Peyer's patch (tissue), 4 donors: ENCODE measurements around the gene SLC39A7. TPM values are rescaled to one million over a fixed set of nuclear protein-coding genes. Genes with fewer than 3 reads are reported as not detected.
A peak's percentile ranks its signal among the peaks of the same experiment; 100 is the strongest.
"Not testable (repeated sequence)": the region's sequence is repeated elsewhere in the genome, so short reads cannot be mapped to it uniquely, and the experiment has no call there.

Source experiments
- DNase-seq, 3 donors: peaks; one replicate each; pipeline ENCODE4 v3.0.0-alpha.2; 2017 to 2019
- H3K27ac ChIP-seq, 4 donors: fragments of 200-600 bp; sonication (generic); one replicate each; pipeline ENCODE4 v1.5.1; 2016 to 2019
- H3K27me3 ChIP-seq, 2 donors: fragments of 200-600 bp; sonication (generic); one replicate each; pipeline ENCODE4 v1.5.1; 2019
- H3K36me3 ChIP-seq, 3 donors: fragments of 200-600 bp; sonication (generic); one replicate each; pipeline ENCODE4 v1.5.1; 2016 to 2019
- H3K4me1 ChIP-seq, 4 donors: fragments of 200-600 bp; sonication (generic); one replicate each; pipeline ENCODE4 v1.5.1; 2016 to 2019
- H3K4me3 ChIP-seq, 4 donors: fragments of 200-600 bp; sonication (generic); 1 replicate in 3 of 4; 2 replicates in 1 of 4; pipeline ENCODE4 v1.5.1; 2016 to 2019; ENCODE audit warnings: mild to moderate bottlenecking in 1 of 4
- H3K9me3 ChIP-seq, 4 donors: fragments of 200-600 bp; sonication (generic); one replicate each; pipeline ENCODE4 v1.5.1; 2016 to 2019; ENCODE audit warnings: mild to moderate bottlenecking in 1 of 4
- POLR2A ChIP-seq, 2 donors: fragments of 450-650 bp; IDR thresholded peaks; one replicate each; pipeline ENCODE4 v1.5.1; 2017; ENCODE audit warnings: antibody characterized with exemption in 2 of 2, mild to moderate bottlenecking in 2 of 2, moderate library complexity in 2 of 2
- total RNA-seq, 4 donors: library from RNA; depleted of rRNA; stranded (reverse); fragments of >200 nt; gene quantifications; one replicate each; pipeline ENCODE4 v1.1.0, GENCODE V29; 2016
- TF ChIP-seq, protein P1 (sequence below), 6 experiments: fragments of 450-650 bp in 4 of 6; fragments of 200-600 bp in 2 of 6; sonication (generic) in 1 of 6; IDR thresholded peaks; one replicate each; pipeline ENCODE4 v1.5.1; 2017 to 2019; ENCODE audit warnings: antibody characterized with exemption in 6 of 6, mild to moderate bottlenecking in 3 of 6, moderate library complexity in 1 of 6

The SLC39A7 gene
- total RNA-seq, 4 donors from 2014 or later = 33.8 to 99.0 (median 55.0) TPM

DNA sequence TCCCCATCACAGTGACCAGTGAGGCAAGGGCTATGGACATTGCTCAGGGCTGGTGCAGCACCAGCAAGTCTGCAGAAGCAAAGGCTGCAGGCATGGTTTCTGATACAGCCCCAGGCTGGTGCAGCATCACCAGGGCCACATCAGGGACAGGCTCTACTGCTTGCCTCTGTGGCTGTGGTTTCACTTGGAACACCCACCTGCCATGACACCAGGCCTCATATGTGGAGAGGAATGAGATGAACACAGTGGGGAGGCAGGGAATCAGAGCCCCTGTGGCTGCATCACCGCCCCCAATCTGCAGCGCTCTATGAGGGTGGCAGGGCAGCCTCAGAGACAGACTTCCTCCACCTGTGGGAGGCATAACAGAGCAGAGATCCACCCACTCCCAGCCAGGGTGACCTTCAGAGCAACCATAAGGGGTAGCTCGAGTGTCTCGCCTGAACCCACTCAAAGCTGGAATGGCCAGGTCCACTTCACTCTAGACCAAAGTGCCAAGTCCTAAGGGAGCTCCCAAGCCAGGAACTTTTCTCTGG lies 15.5 kb downstream of the SLC39A7 start:
- no peak for TF ChIP-seq POLR2A (IDR thresholded peaks at IDR 0.05)
- TF ChIP-seq, protein P1, sequence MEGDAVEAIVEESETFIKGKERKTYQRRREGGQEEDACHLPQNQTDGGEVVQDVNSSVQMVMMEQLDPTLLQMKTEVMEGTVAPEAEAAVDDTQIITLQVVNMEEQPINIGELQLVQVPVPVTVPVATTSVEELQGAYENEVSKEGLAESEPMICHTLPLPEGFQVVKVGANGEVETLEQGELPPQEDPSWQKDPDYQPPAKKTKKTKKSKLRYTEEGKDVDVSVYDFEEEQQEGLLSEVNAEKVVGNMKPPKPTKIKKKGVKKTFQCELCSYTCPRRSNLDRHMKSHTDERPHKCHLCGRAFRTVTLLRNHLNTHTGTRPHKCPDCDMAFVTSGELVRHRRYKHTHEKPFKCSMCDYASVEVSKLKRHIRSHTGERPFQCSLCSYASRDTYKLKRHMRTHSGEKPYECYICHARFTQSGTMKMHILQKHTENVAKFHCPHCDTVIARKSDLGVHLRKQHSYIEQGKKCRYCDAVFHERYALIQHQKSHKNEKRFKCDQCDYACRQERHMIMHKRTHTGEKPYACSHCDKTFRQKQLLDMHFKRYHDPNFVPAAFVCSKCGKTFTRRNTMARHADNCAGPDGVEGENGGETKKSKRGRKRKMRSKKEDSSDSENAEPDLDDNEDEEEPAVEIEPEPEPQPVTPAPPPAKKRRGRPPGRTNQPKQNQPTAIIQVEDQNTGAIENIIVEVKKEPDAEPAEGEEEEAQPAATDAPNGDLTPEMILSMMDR (IDR thresholded peaks at IDR 0.05) = no peak
- H3K9me3 ChIP-seq = no peaks in the 10 kb centered on the region
- H3K27me3 ChIP-seq = no peaks in the 10 kb centered on the region
- no peak for DNase-seq
- H3K4me3 ChIP-seq = no peak overlapping the region
- H3K36me3 ChIP-seq = peaks cover 0 to 8% (median 0%) of the 10 kb centered on the region in 3 donors
- H3K4me1 ChIP-seq = peaks cover 0 to 16% (median 7%) of the 10 kb centered on the region in 4 donors
- H3K27ac ChIP-seq = no peak overlapping the region

DNA sequence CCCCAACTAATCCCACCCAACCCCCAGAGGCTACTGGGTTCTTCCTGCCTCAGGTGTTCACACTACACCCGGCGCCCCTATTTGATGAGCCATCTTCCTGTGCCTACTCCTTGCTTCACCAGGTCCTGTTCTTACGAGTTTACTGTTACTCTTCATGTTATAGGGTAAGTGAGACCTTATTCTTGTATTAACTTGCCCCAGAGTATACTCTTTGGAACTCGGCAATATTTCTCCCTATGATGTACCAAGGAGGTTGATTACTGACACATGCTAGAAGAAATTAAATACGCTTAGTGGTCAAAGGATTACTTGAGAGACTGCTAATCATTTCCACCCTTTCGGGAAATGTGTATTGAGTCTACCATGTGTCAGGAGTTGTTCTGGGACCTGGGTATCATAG lies 16.6 kb downstream of the SLC39A7 start:
- Histone ChIP-seq H3K27ac (no peak overlapping the region), H3K36me3 (no peaks in the 10 kb centered on the region), H3K4me1 (peaks cover 0 to 16% (median 7%) of the 10 kb centered on the region in 4 donors), H3K27me3 (no peaks in the 10 kb centered on the region), H3K4me3 (no peak overlapping the region), H3K9me3 (no peaks in the 10 kb centered on the region)
- no peak for TF ChIP-seq POLR2A (IDR thresholded peaks at IDR 0.05)
- TF ChIP-seq, protein P1 (IDR thresholded peaks at IDR 0.05) = no peak
- DNase-seq = no peak

DNA sequence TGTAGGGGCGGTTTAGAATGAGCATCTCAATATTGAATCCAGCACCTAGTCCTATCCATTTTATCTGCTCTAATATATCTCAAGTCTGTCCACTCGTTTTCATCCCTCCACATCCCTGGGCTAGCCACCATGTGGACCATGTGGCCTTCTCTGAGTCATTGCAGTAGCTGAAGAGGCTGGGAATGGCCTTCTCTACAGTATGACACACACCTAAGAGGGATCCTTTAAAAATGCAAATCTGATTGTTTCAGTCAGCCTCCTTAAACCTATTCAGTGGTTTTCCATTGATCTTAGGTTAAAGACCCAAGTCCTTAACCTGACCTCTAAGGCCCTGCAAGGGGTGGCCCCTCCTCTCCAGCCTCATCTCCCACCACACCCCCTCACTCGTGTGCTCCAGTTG lies 17.0 kb downstream of the SLC39A7 start:
- H3K36me3 ChIP-seq = no peaks in the 10 kb centered on the region
- no peak overlapping the region for H3K4me3 ChIP-seq
- no peak for TF ChIP-seq POLR2A (IDR thresholded peaks at IDR 0.05)
- TF ChIP-seq, protein P1 (IDR thresholded peaks at IDR 0.05) = no peak
- no peaks in the 10 kb centered on the region for H3K27me3 ChIP-seq
- no peak overlapping the region for H3K27ac ChIP-seq
- no peak for DNase-seq
- H3K4me1 ChIP-seq = peaks cover 0 to 13% (median 7%) of the 10 kb centered on the region in 4 donors
- H3K9me3 ChIP-seq = no peaks in the 10 kb centered on the region

DNA sequence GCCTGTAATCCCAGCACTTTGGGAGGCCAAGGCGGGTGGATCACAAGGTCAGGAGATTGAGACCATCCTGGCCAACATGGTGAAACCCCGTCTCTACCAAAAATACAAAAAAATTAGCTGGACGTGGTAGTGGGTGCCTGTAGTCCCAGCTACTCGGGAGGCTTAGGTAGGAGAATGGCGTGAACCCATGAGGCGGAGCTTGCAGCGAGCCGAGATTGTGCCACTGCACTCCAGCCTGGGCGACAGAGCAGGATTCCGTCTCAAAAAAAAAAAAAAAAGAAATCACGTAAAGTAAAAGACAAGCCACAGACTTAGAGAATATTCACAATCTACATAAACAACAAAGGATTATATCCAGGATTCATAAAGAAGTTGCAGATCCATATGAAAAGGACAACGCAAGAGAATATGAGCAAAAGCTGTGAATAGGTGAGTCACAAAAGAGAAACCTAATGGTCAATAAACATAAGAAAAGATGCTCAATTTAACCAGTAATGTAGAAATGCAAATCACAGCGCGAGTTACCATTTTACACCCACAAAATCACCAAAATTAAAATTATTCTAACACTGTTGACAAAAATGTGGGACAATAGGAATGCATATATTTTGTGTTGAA lies 25.9 kb downstream of the SLC39A7 start:
- not testable (repeated sequence) for H3K9me3 ChIP-seq, H3K36me3 ChIP-seq, DNase-seq, H3K27ac ChIP-seq, H3K4me1 ChIP-seq, H3K27me3 ChIP-seq, H3K4me3 ChIP-seq

DNA sequence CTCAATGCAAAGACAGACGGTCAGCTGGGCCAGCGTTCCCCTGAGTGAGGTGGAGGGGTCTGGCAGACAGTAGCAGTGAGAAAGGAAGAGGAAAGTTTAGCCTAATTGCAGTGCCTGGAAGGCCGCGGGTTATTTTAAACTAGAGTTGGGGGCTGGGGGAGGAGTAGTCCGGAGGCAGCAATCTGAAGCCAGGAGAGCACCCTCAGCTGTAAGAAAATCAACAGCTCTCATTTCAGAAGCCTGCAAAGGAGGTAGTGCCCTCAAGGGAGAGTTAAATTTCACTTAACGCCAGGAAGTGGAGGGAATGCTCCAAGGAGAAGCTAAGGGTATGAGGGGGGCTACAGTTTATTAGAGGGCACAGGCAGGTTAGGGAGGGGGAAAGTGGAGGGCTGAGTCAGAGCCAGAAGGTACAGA lies 34.6 kb downstream of the SLC39A7 start:
- Histone ChIP-seq H3K27ac (no peak overlapping the region), H3K27me3 (no peaks in the 10 kb centered on the region), H3K4me3 (no peak overlapping the region), H3K36me3 (no peaks in the 10 kb centered on the region), H3K9me3 (no peaks in the 10 kb centered on the region), H3K4me1 (no peaks in the 10 kb centered on the region)
- peak in 1 of 3 donors; percentile 24 for DNase-seq
- TF ChIP-seq, protein P1 (IDR thresholded peaks at IDR 0.05) = no peak
- TF ChIP-seq POLR2A (IDR thresholded peaks at IDR 0.05) = no peak

DNA sequence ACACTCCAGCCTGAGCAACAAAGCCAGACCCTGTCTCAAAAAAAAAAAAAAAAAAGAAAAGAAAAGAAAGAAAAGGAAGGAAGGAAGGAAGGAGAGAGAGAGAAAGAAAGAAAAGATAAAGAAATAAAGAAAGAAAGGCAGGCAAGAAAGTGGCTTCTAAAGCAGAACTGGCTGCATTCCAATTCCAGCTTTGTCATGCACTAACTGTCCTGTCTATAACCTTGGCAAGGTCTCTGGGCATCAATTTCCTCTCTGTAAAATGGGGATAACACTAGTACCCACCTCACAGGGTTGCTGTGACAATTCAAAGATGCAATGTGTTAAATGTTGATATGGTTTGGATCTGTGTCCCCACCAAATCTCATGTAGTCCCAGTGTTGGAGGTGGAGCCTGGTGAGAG lies 35.7 kb downstream of the SLC39A7 start:
- H3K27me3 ChIP-seq = no peaks in the 10 kb centered on the region
- H3K36me3 ChIP-seq = no peaks in the 10 kb centered on the region
- no peak for TF ChIP-seq POLR2A (IDR thresholded peaks at IDR 0.05)
- TF ChIP-seq, protein P1 (IDR thresholded peaks at IDR 0.05) = no peak
- no peak overlapping the region for H3K27ac ChIP-seq
- peak in 1 of 3 donors; percentile 5 for DNase-seq
- no peak overlapping the region for H3K4me3 ChIP-seq
- no peaks in the 10 kb centered on the region for H3K4me1 ChIP-seq
- no peaks in the 10 kb centered on the region for H3K9me3 ChIP-seq
